Hepatocyte (in vitro differentiated cells): Measurements from ENCODE around the gene COX4I1.

Source experiments
- CTCF ChIP-seq: fragments of 200-600 bp; sonication (generic); IDR thresholded peaks from 2 replicates; pipeline ENCODE4 v1.5.1; 2016; ENCODE audit warnings: antibody characterized with exemption, mild to moderate bottlenecking; ENCODE audit not compliant: poor library complexity
- EZH2phosphoT487 ChIP-seq: fragments of 200-600 bp; sonication (generic); IDR thresholded peaks from one replicate; pipeline ENCODE4 v1.6.1; 2018; ENCODE audit warnings: antibody characterized with exemption, mild to moderate bottlenecking, low read depth, moderate library complexity; ENCODE audit not compliant: unreplicated experiment, severe bottlenecking

- no peak for TF ChIP-seq EZH2phosphoT487
- no peak for TF ChIP-seq CTCF
These were observed 21.3 kb downstream of the COX4I1 start for GRCh38 chr16:85820604-85821372.
